Coronary artery (tissue), 2 donors: Measurements from ENCODE around the gene UGT3A2.

Experiments
- DNase-seq: peaks from one replicate; pipeline ENCODE4 v3.0.0-alpha.2; 2017; ENCODE audit warnings: low spot score
- H3K27ac ChIP-seq, 2 donors: fragments of 200-600 bp; sonication (generic); one replicate each; pipeline ENCODE4 v1.5.1; 2016 to 2019
- H3K4me3 ChIP-seq: fragments of 200-600 bp; sonication (generic); 2 replicates; pipeline ENCODE4 v1.5.1; 2016; ENCODE audit warnings: mild to moderate bottlenecking, moderate library complexity
- TF ChIP-seq, protein P1 (sequence below): fragments of 200-600 bp; sonication (generic); IDR thresholded peaks from one replicate; pipeline ENCODE4 v1.5.1; 2019; ENCODE audit warnings: antibody characterized with exemption

Gene UGT3A2

DNA sequence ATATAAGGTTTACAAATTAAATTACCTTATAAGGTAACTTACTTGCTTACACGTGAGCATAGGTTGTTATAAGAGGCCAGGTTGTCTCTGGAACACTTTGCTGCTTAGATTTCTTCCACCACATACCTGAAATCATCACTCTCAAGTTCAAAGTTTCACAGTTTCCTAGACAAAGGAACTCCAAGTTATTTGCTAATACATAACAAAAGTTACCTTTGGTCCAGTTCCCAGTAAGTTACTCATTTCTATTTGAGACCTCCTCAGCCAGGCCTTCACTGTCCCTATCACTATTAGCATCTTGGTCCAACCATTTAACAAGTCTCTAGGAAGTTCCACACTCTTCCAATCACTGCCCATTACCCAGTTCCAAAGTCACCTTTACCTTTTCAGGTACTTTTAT is 57.0 kb downstream of the UGT3A2 start:
- no peak for DNase-seq
- Histone ChIP-seq H3K27ac (no peak overlapping the region), H3K4me3 (no peak overlapping the region)
- TF ChIP-seq, protein P1, sequence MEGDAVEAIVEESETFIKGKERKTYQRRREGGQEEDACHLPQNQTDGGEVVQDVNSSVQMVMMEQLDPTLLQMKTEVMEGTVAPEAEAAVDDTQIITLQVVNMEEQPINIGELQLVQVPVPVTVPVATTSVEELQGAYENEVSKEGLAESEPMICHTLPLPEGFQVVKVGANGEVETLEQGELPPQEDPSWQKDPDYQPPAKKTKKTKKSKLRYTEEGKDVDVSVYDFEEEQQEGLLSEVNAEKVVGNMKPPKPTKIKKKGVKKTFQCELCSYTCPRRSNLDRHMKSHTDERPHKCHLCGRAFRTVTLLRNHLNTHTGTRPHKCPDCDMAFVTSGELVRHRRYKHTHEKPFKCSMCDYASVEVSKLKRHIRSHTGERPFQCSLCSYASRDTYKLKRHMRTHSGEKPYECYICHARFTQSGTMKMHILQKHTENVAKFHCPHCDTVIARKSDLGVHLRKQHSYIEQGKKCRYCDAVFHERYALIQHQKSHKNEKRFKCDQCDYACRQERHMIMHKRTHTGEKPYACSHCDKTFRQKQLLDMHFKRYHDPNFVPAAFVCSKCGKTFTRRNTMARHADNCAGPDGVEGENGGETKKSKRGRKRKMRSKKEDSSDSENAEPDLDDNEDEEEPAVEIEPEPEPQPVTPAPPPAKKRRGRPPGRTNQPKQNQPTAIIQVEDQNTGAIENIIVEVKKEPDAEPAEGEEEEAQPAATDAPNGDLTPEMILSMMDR = no peak

- Histone ChIP-seq H3K4me3 (no peak overlapping the region), H3K27ac (no peak overlapping the region)
- TF ChIP-seq, protein P1 = no peak
- DNase-seq = no peak
Observed at GRCh38 chr5:36007366-36007765, 59.3 kb downstream of the UGT3A2 start.

GRCh38 chr5:36006163-36006562 is 60.5 kb downstream of the UGT3A2 start:
- Histone ChIP-seq H3K4me3 (no peak overlapping the region), H3K27ac (no peak overlapping the region)
- DNase-seq = no peak
- TF ChIP-seq, protein P1 = no peak

DNA sequence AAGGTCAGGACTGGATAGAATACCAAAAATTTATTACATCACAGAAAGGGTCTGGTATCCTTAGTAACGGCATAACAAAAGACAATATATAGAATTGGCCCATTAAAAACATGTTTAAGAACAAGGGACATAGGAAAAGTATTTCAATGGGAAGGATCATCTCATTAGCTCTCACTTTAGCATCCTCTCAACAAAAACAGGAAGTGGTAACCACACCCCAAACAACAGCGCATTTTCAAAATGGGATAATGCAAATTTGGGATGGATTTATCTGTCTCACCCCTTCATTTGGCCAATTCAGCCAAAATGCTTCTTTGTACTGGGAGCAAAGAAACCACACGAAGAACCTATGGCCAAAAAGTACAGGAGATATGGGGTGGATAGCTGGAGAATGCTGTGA is 65.7 kb downstream of the UGT3A2 start:
- no peak for DNase-seq
- H3K4me3 ChIP-seq = no peak overlapping the region
- TF ChIP-seq, protein P1 = no peak
- H3K27ac ChIP-seq = no peak overlapping the region

- TF ChIP-seq, protein P1 = no peak
- H3K4me3 ChIP-seq = no peak overlapping the region
Observed at GRCh38 chr5:35999547-35999946, 67.1 kb downstream of the UGT3A2 start.

GRCh38 chr5:35996076-35996475 is 70.6 kb downstream of the UGT3A2 start:
- DNase-seq = no peak
- TF ChIP-seq, protein P1 = no peak

More at GRCh38 chr5:35999547-35999946, 67.1 kb downstream of the UGT3A2 start:
- DNase-seq = no peak
- H3K27ac ChIP-seq = no peak overlapping the region

DNA sequence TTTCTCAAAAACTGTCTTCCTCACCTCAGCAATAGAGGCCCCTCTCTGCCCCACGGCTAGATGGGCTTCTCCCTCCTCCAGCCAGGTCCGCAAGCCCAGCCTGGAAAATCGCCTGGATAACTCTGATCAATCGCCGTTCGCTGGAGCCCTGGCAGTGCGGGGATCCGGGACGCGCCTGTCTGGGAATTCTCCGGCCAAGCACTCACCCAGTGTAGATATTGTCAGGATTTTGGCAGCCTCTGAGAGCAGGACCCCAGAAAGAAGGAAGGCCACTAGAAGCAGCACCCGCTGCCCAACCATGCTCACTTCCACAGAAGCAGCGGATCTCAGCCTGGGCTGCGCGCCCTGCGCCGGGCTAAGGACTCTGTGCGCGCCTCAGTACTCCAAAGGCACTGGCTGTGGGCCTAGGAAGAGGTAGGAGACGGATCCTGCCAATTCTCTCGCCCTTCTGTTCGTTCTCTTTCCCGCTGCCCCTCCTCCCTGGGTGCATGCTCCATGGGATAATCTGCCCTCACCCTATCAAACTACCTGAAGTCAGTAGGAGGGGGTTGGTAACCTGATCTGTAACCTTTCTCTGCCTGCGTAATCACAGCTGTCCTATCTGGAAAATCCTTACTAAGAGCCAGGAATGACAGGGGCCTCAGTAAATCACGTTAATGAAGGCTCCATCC is 75.6 kb downstream of the UGT3A2 start, which contains the start of gene UGT3A1:
Gene UGT3A1, minus strand, starts transcription at position 450 of the 671 bp plus-strand sequence. Its CDS starts 150 bp downstream, at position 300.
- no peak within 1 kb of the TSS for H3K4me3 ChIP-seq
- TF ChIP-seq, protein P1 = no peak
- no peak for DNase-seq
- H3K27ac ChIP-seq = no peak within 1 kb of the TSS

More at GRCh38 chr5:35996076-35996475, 70.6 kb downstream of the UGT3A2 start:
- Histone ChIP-seq H3K4me3 (no peak overlapping the region), H3K27ac (no peak overlapping the region)
